HG03521 (cell line): ENCODE measurements around the gene ADPRH.
A peak's percentile ranks its signal among the peaks of the same experiment; 100 is the strongest.

Experiments used
- ATAC-seq: cut with Tn5 transposase; IDR thresholded peaks from one replicate; pipeline ENCODE4 v1.9.1; 2021; ENCODE audit warnings: mild to moderate bottlenecking, moderate library complexity; ENCODE audit not compliant: unreplicated experiment

The ADPRH gene

DNA sequence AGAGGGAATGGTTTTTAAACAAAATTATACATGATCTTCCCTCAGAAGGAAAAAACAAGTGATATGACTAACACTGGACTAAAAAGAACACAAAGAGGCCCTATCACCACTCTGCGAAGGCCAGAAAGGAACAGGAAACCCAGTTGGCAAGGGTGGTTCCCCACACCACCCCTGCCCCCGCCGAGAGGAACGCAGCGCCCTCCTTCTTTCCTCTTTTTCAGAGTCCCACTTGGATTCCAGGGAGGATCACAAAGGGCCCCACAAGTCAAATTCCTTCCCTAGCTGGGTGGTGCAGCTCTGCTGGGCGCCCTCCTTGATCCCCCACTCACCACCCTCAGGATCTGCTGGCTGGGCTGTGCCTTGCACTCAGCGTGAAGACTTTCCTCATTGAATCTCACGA, 48.2 kb downstream of the ADPRH start:
- no peak for ATAC-seq

DNA sequence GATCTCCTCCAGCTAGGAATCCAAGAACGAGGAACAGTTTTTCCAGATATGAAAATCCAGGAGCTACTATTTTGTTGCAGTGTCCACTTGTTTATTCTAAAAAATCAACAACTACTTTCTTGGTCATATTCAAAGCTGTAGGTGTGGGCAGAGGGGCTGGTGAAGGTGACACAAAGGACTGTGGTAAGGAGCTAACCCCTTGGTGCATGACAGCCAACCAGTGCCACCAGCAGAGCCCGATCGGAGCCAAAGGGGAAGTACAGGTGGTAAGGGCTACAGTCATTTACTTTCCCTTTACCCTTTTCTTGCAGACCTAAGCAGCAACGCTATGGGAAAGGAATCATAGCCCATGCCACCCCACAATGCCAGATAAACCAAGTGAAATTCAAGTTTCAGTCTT, 49.1 kb downstream of the ADPRH start:
- ATAC-seq, result peak; percentile 39

DNA sequence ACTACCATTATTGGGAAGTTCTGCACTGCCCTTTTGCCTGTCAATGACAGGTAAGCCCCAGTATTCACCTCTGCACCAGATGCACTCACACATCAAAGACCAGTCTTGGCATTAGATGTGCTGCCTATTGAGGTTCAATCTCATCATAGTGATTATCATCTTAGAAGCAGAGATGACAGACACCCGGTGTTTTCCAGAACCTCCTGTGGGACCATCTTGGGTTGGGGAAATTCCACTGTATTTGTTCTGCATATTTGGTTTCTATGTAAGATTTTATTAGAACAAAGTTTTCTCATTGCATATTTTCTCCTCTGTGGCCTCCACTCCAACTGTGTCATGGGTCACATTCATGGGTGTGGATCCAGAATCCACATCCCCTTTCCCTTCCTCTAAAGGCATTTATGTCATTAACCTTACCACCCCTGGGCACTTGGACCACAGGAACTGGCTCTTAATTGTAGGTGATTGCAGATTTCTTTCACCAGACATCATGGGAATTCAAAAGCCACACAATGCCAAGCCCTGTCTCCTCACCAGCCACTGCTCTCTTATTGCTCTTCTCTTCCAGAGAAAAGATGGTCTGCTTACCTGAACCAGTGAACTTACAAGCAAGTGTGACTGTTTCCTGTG, 49.6 kb downstream of the ADPRH start:
- peak; percentile 26 for ATAC-seq

DNA sequence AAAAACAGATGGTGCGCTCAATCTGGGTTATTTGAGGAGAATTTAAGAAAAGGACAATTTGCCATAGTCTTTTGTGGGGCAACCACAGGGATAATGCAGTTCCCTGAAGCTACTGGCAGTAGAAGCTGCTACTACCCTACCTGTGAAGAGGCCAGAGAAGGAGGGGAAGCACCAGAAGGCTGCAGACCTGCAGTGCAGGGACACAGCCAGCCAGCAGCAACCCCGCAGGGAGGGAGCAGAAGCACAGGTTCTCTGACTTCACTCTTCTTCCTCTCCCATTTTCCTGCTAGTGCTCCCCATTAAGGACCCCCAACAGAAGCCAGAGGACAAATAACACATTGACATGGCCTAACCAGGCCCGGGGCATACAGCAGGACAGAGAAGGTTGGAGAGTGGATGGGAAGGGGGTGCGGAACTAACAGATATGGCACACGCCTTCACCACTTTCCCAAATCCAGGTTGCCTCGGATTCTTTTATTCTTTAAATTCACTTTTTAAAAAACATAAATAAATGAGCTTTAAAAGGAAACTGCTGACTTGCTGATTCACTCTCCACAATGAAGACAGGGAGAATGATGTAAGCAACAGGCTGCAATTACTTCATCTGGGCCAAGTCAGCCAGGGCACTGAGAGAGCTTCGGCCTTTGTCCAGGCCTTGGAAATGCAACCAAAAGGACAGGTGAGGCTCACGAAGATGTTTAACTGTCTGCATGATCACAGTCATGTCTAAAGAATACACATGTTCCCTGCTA, 51.0 kb downstream of the ADPRH start:
- ATAC-seq, result no peak

DNA sequence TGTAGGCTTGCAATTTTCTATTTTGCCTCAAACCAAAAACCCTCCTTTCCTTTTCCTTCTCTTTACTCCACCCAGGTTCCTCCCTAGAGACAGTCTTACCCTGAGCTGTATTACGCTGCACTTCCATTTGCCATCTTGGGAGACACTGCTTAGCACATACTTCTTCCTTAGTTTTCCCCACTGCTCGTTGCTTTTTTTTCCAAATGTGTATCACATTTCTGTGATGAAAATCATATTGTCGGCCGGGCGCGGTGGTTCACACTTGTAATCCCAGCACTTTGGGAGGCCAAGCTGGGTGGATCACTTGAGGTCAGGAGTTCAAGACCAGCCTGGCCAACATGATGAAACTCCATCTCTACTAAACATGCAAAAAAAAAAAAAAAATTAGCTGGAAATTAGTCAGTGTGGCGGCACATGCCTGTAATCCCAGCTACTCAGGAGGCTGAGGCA, 51.6 kb downstream of the ADPRH start:
- ATAC-seq, result no peak

DNA sequence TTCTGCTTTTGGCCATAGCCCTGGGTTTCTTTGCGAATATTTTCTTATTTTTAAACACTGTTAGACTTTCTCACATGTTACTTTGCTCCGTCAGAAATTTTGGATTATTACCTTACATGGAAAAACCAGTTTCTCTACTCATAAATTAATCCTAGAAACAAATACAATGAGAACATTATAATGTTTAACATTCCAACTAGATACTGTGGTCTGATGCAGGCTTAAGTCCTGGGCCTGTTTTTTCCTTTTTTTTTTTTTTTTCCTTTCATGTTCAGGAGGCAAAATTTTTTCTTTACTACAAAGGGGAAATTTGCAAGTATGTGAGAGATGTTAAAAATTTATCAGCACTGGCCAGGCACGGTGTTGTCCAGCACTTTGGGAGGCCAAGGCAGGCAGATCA, 52.2 kb downstream of the ADPRH start:
- ATAC-seq, result no peak

DNA sequence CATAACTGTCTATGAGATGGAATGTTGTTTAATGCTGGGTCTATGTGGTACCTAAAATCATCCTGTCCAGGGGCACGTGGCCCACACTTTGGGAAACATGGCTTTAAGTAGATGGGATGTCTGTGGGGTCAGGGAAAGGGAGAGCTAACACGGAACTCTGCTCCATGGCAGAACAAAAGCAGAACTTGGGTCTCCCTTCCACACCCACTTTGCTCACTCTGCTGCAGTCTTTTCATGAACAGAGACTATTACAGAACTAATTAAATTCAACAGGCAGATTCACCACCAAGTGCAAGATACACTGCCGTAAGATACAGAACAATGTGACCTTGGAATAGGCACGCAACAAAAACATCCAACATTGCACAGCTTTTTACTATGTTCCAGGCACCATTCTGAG, 52.9 kb downstream of the ADPRH start:
- ATAC-seq, result no peak

DNA sequence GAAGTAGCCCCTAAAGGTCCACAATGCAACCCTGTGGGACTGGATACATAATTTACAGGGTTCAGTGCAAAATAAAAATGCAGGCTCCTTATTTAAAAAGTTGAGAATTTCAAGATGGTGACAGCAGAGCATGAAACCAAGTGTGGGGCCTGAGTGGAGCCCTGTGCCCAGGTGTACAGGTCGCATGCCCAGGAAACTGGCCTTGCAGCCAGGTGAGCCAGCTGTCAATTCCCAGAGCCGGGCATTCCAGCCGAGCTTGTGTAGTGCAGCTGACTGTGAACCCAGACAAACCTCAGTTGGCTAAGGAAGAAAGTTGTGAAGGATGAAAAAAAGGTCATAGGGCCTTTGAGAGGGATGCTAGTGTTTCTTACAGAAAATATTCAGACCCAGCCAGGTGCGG, 53.5 kb downstream of the ADPRH start:
- ATAC-seq, result no peak

DNA sequence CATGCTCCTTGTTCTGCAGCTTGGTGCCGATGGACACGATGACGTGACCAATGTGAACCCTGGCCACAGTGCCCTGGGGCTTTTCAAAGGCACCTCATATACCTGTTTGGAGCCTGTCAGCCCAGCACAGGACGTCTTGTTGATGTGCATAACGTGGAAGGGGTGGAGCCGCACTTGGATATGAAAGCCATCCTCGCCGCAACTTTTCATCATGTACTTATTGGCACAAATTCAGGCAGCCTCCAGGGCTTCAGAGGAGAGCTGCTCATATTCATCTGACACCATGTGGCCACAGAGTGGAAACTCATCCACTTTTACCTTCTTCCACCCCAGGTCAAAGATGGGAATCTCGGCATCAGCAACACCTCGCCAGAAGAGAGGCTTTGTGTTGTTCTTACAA, 56.4 kb downstream of the ADPRH start:
- no peak for ATAC-seq

DNA sequence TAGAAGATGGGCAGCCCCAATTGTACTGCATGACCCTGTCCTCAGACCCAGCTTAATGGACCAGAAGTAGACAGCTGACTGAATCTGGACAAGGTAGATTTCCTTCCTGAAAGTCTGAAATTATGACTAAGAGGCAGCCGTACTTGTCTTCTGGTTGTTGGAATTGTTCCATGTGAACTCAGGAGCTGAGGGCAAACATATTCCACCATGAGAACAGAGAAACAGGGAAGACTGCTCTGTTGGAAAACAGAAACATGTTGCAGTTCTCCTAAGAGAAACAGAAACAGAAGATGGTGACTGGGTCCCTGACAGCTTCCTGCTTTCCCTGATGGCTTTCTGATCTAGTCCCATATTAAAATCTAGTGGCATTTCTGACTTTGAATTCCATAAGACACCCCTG, 57.0 kb downstream of the ADPRH start:
- no peak for ATAC-seq

DNA sequence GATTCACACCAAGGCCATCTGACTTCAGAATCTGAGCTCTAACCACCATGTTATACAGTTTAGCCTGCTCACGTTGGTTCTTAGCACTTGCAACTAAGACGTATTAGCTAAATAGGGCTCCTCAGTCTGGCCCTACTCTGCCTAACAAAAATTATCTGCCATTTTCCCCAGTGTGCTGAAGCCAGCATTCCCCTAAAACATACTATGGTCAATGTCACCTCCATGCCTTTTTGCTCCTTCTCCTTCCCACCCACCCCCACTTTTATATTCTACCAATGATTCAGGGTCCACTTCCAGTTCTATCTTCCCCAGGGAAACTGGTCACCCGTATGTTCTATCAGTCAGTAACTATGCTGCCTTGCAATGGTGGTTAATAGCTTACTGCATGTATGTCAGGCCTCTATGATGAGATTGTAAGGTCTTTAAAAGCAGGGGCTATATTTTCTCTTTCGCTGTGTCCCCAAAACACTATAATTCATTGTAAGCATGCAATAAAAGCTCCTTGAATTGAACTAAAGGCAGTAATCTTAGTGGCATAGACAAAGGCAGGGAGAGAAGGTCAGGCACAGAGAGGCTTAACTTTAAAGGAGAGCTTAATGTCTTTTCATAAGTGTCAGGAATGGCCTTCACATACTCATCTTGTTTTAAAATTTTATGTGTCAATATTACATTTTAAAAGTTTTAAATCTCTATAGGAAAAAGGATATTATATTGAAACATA, 57.8 kb downstream of the ADPRH start:
- ATAC-seq, result no peak

DNA sequence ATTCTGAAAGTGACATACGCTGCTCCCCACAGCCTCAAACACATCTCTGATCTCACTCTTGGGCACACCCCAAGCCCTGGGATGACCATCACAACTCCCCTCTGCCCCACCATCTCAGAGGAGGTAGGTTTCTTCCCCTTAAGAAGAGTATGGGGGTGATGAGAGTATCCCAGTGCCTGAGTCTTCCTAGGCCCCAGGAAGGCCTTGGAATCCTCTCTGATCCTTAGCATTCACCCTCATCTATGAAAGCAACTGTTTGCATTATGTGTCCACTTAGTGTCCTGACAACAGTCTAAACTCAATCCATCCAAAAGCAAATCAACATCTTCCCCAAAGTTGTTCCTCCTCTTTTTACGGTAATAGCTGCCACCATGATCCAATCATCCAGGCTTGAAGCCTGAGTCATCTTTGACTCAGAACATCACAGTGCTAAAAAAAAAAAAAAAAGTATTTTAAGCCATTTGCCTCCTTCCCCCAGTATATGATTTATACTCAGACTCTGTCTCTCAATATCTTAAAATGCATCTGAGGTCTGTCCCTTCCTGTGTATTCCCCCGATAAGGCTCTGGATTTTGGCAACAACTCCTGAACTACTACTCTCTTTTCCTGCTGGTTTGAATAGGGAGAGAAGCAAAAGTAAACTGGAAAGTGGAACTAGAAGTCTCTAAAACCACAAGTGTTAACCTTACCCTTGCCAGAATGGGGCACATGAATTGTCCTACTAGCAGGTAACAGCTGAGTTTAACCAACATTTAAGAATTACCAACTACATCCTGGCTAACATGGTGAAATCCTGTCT, 58.6 kb downstream of the ADPRH start:
- ATAC-seq, result peak; percentile 26
